ENCODE measurements around the gene GATA1.

The GATA1 gene

DNA sequence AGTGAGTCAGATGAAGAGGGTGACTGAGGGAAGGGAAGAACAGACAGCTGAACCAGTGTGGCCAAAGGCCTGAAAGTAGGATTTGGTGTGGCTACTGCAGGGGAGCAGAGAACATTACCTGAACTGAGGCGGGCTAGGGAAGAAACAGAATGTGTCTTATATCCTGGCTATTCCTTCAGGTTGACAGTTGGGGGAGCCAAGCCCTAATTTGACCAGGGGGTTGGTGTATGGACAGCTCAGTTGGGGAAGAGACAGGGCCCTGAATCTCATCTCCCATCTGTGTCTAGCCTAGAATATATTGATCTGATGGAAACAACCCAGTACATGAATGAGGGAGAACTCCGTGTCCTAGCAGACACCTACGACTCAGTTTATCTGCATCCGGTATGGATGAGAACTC is 19.7 kb downstream of the GATA1 start:
- H3K36me3 Mint-ChIP-seq (ENCODE audit: low read depth) = peaks cover 34% of the 10 kb centered on the region
- DNase-seq = no peak
- H3K27ac Mint-ChIP-seq = no peak overlapping the region
- H3K4me1 Mint-ChIP-seq = peaks cover 16% of the 10 kb centered on the region
- H3K9me3 Mint-ChIP-seq = peaks cover 37% of the 10 kb centered on the region
- no peak overlapping the region for H3K4me3 Mint-ChIP-seq
- TF ChIP-seq, protein P1, sequence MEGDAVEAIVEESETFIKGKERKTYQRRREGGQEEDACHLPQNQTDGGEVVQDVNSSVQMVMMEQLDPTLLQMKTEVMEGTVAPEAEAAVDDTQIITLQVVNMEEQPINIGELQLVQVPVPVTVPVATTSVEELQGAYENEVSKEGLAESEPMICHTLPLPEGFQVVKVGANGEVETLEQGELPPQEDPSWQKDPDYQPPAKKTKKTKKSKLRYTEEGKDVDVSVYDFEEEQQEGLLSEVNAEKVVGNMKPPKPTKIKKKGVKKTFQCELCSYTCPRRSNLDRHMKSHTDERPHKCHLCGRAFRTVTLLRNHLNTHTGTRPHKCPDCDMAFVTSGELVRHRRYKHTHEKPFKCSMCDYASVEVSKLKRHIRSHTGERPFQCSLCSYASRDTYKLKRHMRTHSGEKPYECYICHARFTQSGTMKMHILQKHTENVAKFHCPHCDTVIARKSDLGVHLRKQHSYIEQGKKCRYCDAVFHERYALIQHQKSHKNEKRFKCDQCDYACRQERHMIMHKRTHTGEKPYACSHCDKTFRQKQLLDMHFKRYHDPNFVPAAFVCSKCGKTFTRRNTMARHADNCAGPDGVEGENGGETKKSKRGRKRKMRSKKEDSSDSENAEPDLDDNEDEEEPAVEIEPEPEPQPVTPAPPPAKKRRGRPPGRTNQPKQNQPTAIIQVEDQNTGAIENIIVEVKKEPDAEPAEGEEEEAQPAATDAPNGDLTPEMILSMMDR (IDR thresholded peaks at IDR 0.05) = no peak
- no peaks in the 10 kb centered on the region for H3K27me3 Mint-ChIP-seq (ENCODE audit: low read depth, poor library complexity)

DNA sequence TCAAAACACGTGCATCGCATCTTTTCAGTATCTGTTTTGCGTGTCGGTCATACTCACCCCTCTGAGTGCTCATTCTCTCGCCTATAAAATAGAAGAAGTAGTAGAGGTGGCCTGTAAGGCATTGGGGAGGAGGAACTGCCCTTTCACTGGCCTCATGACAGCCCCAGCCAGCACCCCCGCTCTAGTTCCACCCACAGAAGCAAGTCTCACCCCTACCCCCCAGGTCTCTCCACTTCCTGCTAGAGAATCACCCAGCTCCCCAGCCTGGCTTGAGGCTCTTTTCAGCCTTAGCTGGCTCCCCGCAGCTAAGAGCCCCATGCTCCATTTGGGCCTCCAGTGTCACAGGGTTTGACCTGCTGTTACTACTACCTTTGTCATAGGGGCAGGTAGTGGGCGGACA is 27.3 kb downstream of the GATA1 start:
- Mint-ChIP-seq H3K4me3 (no peak overlapping the region), H3K4me1 (no peaks in the 10 kb centered on the region), H3K27ac (no peak overlapping the region), H3K9me3 (peaks cover 48% of the 10 kb centered on the region), H3K27me3 (ENCODE audit: low read depth, poor library complexity) (peaks cover 3% of the 10 kb centered on the region), H3K36me3 (ENCODE audit: low read depth) (peaks cover 42% of the 10 kb centered on the region)
- no peak for DNase-seq
- TF ChIP-seq, protein P1 (IDR thresholded peaks at IDR 0.05) = no peak

DNA sequence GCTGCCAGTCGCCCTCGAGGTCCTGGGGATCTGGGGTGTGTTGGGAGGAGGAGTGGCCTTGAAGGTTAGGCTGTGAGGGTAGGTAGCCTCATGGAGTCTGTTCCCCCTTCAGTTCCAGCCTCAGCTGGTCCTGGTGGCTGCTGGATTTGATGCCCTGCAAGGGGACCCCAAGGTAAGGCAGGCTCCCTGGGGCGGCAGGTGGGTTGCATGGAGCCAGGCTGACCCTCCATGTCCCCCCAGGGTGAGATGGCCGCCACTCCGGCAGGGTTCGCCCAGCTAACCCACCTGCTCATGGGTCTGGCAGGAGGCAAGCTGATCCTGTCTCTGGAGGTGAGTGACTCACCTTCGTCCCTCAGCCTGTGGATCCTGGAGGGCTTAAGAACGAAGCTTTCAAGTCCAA is 28.3 kb downstream of the GATA1 start:
- H3K36me3 Mint-ChIP-seq (ENCODE audit: low read depth) = peaks cover 50% of the 10 kb centered on the region
- H3K27ac Mint-ChIP-seq = no peak overlapping the region
- no peak overlapping the region for H3K4me3 Mint-ChIP-seq
- peaks cover 58% of the 10 kb centered on the region for H3K9me3 Mint-ChIP-seq
- DNase-seq = no peak
- TF ChIP-seq, protein P1 (IDR thresholded peaks at IDR 0.05) = no peak
- no peaks in the 10 kb centered on the region for H3K4me1 Mint-ChIP-seq
- peaks cover 3% of the 10 kb centered on the region for H3K27me3 Mint-ChIP-seq (ENCODE audit: low read depth, poor library complexity)

DNA sequence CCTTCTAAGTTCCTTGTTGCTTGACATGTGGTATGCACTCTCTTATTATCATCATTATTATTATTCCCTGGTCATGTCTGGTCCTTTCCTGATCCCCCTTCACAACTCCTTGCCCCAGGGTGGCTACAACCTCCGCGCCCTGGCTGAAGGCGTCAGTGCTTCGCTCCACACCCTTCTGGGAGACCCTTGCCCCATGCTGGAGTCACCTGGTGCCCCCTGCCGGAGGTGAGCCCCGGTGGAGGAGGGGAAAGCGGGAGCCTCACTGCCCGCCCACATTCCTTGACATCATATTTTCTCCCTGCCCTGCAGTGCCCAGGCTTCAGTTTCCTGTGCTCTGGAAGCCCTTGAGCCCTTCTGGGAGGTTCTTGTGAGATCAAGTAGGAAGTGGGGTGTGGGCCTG is 28.9 kb downstream of the GATA1 start:
- Mint-ChIP-seq H3K36me3 (ENCODE audit: low read depth) (peaks cover 55% of the 10 kb centered on the region), H3K9me3 (peaks cover 62% of the 10 kb centered on the region), H3K4me3 (no peak overlapping the region), H3K27ac (no peak overlapping the region), H3K27me3 (ENCODE audit: low read depth, poor library complexity) (peaks cover 3% of the 10 kb centered on the region), H3K4me1 (no peaks in the 10 kb centered on the region)
- no peak for DNase-seq
- TF ChIP-seq, protein P1 (IDR thresholded peaks at IDR 0.05) = no peak

DNA sequence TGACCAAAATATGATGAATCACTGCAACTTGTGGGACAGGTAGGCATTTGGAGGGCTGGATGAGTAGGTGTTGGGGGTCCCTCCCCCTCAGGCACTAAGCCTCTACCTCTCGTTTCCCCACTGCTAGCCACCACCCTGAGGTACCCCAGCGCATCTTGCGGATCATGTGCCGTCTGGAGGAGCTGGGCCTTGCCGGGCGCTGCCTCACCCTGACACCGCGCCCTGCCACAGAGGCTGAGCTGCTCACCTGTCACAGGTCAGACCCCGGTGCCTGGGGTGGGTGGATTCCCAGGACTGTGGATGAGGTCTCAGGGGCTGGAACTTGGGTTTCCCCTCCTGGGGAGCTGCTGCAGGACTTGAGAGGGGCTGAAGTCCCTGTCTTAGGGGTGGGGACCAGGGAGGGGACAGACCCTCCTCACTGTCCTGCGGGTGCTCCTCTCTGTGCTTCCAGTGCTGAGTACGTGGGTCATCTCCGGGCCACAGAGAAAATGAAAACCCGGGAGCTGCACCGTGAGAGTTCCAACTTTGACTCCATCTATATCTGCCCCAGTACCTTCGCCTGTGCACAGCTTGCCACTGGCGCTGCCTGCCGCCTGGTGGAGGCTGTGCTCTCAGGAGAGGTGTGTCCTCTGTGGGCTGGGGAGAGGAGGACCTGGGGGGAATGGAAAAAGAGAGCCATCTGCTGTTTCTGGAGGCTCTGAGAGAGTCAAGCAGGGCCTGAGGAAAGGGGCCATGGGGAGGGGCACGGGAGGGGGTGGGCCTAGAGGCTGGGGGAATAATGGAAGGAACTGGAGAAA is 29.8 kb downstream of the GATA1 start:
- no peak overlapping the region for H3K27ac Mint-ChIP-seq
- DNase-seq = no peak
- TF ChIP-seq, protein P1 (IDR thresholded peaks at IDR 0.05) = no peak
- H3K4me1 Mint-ChIP-seq = no peaks in the 10 kb centered on the region
- H3K36me3 Mint-ChIP-seq (ENCODE audit: low read depth) = peaks cover 50% of the 10 kb centered on the region
- peaks cover 3% of the 10 kb centered on the region for H3K27me3 Mint-ChIP-seq (ENCODE audit: low read depth, poor library complexity)
- peaks cover 62% of the 10 kb centered on the region for H3K9me3 Mint-ChIP-seq
- no peak overlapping the region for H3K4me3 Mint-ChIP-seq

DNA sequence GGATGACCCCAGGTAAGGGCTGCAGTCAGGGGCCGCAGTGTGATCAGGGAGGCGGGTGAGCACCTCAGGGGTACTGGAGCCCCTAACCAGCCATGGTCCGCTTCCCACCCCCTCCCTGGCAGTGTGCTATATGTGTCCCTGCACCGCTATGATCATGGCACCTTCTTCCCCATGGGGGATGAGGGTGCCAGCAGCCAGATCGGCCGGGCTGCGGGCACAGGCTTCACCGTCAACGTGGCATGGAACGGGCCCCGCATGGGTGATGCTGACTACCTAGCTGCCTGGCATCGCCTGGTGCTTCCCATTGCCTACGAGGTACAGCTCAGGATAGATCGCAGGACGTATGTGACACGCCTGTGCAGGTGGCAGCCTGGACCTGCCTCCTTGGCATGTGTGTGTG is 31.7 kb downstream of the GATA1 start:
- H3K9me3 Mint-ChIP-seq = peaks cover 57% of the 10 kb centered on the region
- DNase-seq = no peak
- H3K4me1 Mint-ChIP-seq = no peaks in the 10 kb centered on the region
- no peak overlapping the region for H3K27ac Mint-ChIP-seq
- peaks cover 36% of the 10 kb centered on the region for H3K36me3 Mint-ChIP-seq (ENCODE audit: low read depth)
- peaks cover 2% of the 10 kb centered on the region for H3K27me3 Mint-ChIP-seq (ENCODE audit: low read depth, poor library complexity)
- no peak overlapping the region for H3K4me3 Mint-ChIP-seq
- TF ChIP-seq, protein P1 (IDR thresholded peaks at IDR 0.05) = no peak

Data from nephron progenitor cell (in vitro differentiated cells).